ENCODE measurements around the gene TIPRL.

TIPRL gene

GRCh38 chr1:168210312-168210711, 31.6 kb downstream of the TIPRL start:
- H3K4me3 ChIP-seq (ENCODE audit: low read length in 2 of 2): no peak overlapping the region
- no peak overlapping the region for H2BK5ac ChIP-seq (ENCODE audit: low read length)
- peaks cover 4 to 7% of the 10 kb centered on the region in 2 donors for H3K9me3 ChIP-seq (replicated peaks in 1 of 2; ENCODE audit: control insufficient read depth in 2 of 2, insufficient read depth in 1 of 2, low read depth in 1 of 2, low read length in 2 of 2)
- no peak for DNase-seq (ENCODE audit: low spot score)
- H3K79me1 ChIP-seq (ENCODE audit: low read depth, low read length): no peaks in the 10 kb centered on the region
- no peak overlapping the region for H3K4ac ChIP-seq (ENCODE audit: low read length)
- no CpG with 5 or more reads among the region's 3 CpGs for WGBS, 2 donors (ENCODE audit: extremely low coverage in 2 of 2, insufficient read length in 2 of 2, insufficient replicate concordance in 1 of 2)
- H3K9ac ChIP-seq (ENCODE audit: low read depth, low read length, poor library complexity): no peak overlapping the region
- no peak overlapping the region for H3K4me2 ChIP-seq (ENCODE audit: insufficient read depth, low read length, poor library complexity, severe bottlenecking)
- H3K18ac ChIP-seq (ENCODE audit: low read length): no peak overlapping the region
- H3K14ac ChIP-seq (ENCODE audit: low read length): no peak overlapping the region
- H3K36me3 ChIP-seq (replicated peaks in 1 of 2; ENCODE audit: control insufficient read depth in 2 of 2, insufficient read depth in 2 of 2, low read length in 2 of 2): no peaks in the 10 kb centered on the region
- no peak overlapping the region for H2BK15ac ChIP-seq (ENCODE audit: low read length)
- H2AFZ ChIP-seq (ENCODE audit: low read length): no peak overlapping the region
- no peak overlapping the region for H3K27ac ChIP-seq (replicated peaks; ENCODE audit: low read length)
- H2AK5ac ChIP-seq (ENCODE audit: low read depth, low read length): no peak overlapping the region
- no peak overlapping the region for H4K91ac ChIP-seq (ENCODE audit: low read depth, low read length, poor library complexity)
- no peaks in the 10 kb centered on the region for H3K27me3 ChIP-seq (ENCODE audit: control insufficient read depth in 3 of 3, insufficient read depth in 3 of 3, low read depth in 1 of 3, low read length in 3 of 3)
- no peaks in the 10 kb centered on the region for H3K4me1 ChIP-seq (ENCODE audit: control insufficient read depth in 2 of 2, insufficient read depth in 1 of 2, low read depth in 1 of 2, low read length in 2 of 2)
- no peak overlapping the region for H3K23ac ChIP-seq (ENCODE audit: low read depth, low read length, poor library complexity)
- no peak overlapping the region for H4K8ac ChIP-seq (ENCODE audit: low read depth, low read length)
- no peak overlapping the region for H2BK120ac ChIP-seq (ENCODE audit: low read depth, low read length)
- no peak overlapping the region for H2BK12ac ChIP-seq (ENCODE audit: low read length)

GRCh38 chr1:168213349-168213748, 34.6 kb downstream of the TIPRL start:
- no peak overlapping the region for H2BK15ac ChIP-seq (ENCODE audit: low read length)
- H2BK12ac ChIP-seq (ENCODE audit: low read length): no peak overlapping the region
- H4K8ac ChIP-seq (ENCODE audit: low read depth, low read length): no peak overlapping the region
- DNase-seq (ENCODE audit: low spot score): no peak
- no peak overlapping the region for H3K4me2 ChIP-seq (ENCODE audit: insufficient read depth, low read length, poor library complexity, severe bottlenecking)
- peaks cover 0 to 4% of the 10 kb centered on the region in 2 donors for H3K9me3 ChIP-seq (replicated peaks in 1 of 2; ENCODE audit: control insufficient read depth in 2 of 2, insufficient read depth in 1 of 2, low read depth in 1 of 2, low read length in 2 of 2)
- no CpG with 5 or more reads among the region's 2 CpGs for WGBS, 2 donors (ENCODE audit: extremely low coverage in 2 of 2, insufficient read length in 2 of 2, insufficient replicate concordance in 1 of 2)
- H3K27ac ChIP-seq (replicated peaks; ENCODE audit: low read length): no peak overlapping the region
- no peaks in the 10 kb centered on the region for H3K27me3 ChIP-seq (ENCODE audit: control insufficient read depth in 3 of 3, insufficient read depth in 3 of 3, low read depth in 1 of 3, low read length in 3 of 3)
- no peak overlapping the region for H3K4ac ChIP-seq (ENCODE audit: low read length)
- no peaks in the 10 kb centered on the region for H3K36me3 ChIP-seq (replicated peaks in 1 of 2; ENCODE audit: control insufficient read depth in 2 of 2, insufficient read depth in 2 of 2, low read length in 2 of 2)
- no peaks in the 10 kb centered on the region for H3K79me1 ChIP-seq (ENCODE audit: low read depth, low read length)
- H3K4me1 ChIP-seq (ENCODE audit: control insufficient read depth in 2 of 2, insufficient read depth in 1 of 2, low read depth in 1 of 2, low read length in 2 of 2): no peaks in the 10 kb centered on the region
- H3K14ac ChIP-seq (ENCODE audit: low read length): no peak overlapping the region
- no peak overlapping the region for H2BK5ac ChIP-seq (ENCODE audit: low read length)
- H2AFZ ChIP-seq (ENCODE audit: low read length): no peak overlapping the region
- no peak overlapping the region for H2BK120ac ChIP-seq (ENCODE audit: low read depth, low read length)
- H4K91ac ChIP-seq (ENCODE audit: low read depth, low read length, poor library complexity): no peak overlapping the region
- H2AK5ac ChIP-seq (ENCODE audit: low read depth, low read length): no peak overlapping the region
- H3K23ac ChIP-seq (ENCODE audit: low read depth, low read length, poor library complexity): no peak overlapping the region
- H3K4me3 ChIP-seq (ENCODE audit: low read length in 2 of 2): no peak overlapping the region
- H3K9ac ChIP-seq (ENCODE audit: low read depth, low read length, poor library complexity): no peak overlapping the region
- no peak overlapping the region for H3K18ac ChIP-seq (ENCODE audit: low read length)

GRCh38 chr1:168216171-168216570, 37.4 kb downstream of the TIPRL start:
- Histone ChIP-seq H3K4me1 (ENCODE audit: control insufficient read depth in 2 of 2, insufficient read depth in 1 of 2, low read depth in 1 of 2, low read length in 2 of 2) (no peaks in the 10 kb centered on the region), H4K8ac (ENCODE audit: low read depth, low read length) (no peak overlapping the region), H2BK5ac (ENCODE audit: low read length) (no peak overlapping the region), H2BK12ac (ENCODE audit: low read length) (no peak overlapping the region), H3K4ac (ENCODE audit: low read length) (no peak overlapping the region), H3K36me3 (replicated peaks in 1 of 2; ENCODE audit: control insufficient read depth in 2 of 2, insufficient read depth in 2 of 2, low read length in 2 of 2) (no peaks in the 10 kb centered on the region), H2BK120ac (ENCODE audit: low read depth, low read length) (no peak overlapping the region), H3K18ac (ENCODE audit: low read length) (no peak overlapping the region), H3K4me3 (ENCODE audit: low read length in 2 of 2) (no peak overlapping the region), H3K27me3 (ENCODE audit: control insufficient read depth in 3 of 3, insufficient read depth in 3 of 3, low read depth in 1 of 3, low read length in 3 of 3) (no peaks in the 10 kb centered on the region), H3K9me3 (replicated peaks in 1 of 2; ENCODE audit: control insufficient read depth in 2 of 2, insufficient read depth in 1 of 2, low read depth in 1 of 2, low read length in 2 of 2) (peaks cover 0 to 3% of the 10 kb centered on the region in 2 donors), H2BK15ac (ENCODE audit: low read length) (no peak overlapping the region), H3K23ac (ENCODE audit: low read depth, low read length, poor library complexity) (no peak overlapping the region), H3K4me2 (ENCODE audit: insufficient read depth, low read length, poor library complexity, severe bottlenecking) (no peak overlapping the region), H3K14ac (ENCODE audit: low read length) (no peak overlapping the region), H3K27ac (replicated peaks; ENCODE audit: low read length) (no peak overlapping the region), H2AFZ (ENCODE audit: low read length) (no peak overlapping the region), H2AK5ac (ENCODE audit: low read depth, low read length) (no peak overlapping the region), H4K91ac (ENCODE audit: low read depth, low read length, poor library complexity) (no peak overlapping the region), H3K9ac (ENCODE audit: low read depth, low read length, poor library complexity) (no peak overlapping the region), H3K79me1 (ENCODE audit: low read depth, low read length) (no peaks in the 10 kb centered on the region)
- no CpG with 5 or more reads among the region's 4 CpGs for WGBS, 2 donors (ENCODE audit: extremely low coverage in 2 of 2, insufficient read length in 2 of 2, insufficient replicate concordance in 1 of 2)
- no peak for DNase-seq (ENCODE audit: low spot score)

- Histone ChIP-seq H3K9me3 (replicated peaks in 1 of 2; ENCODE audit: control insufficient read depth in 2 of 2, insufficient read depth in 1 of 2, low read depth in 1 of 2, low read length in 2 of 2) (peaks cover 0 to 3% of the 10 kb centered on the region in 2 donors), H3K23ac (ENCODE audit: low read depth, low read length, poor library complexity) (no peak overlapping the region), H4K91ac (ENCODE audit: low read depth, low read length, poor library complexity) (no peak overlapping the region), H3K4me2 (ENCODE audit: insufficient read depth, low read length, poor library complexity, severe bottlenecking) (no peak overlapping the region), H3K14ac (ENCODE audit: low read length) (no peak overlapping the region), H2AK5ac (ENCODE audit: low read depth, low read length) (no peak overlapping the region), H2BK120ac (ENCODE audit: low read depth, low read length) (no peak overlapping the region), H2BK12ac (ENCODE audit: low read length) (no peak overlapping the region), H3K4me3 (ENCODE audit: low read length in 2 of 2) (no peak overlapping the region), H3K79me1 (ENCODE audit: low read depth, low read length) (no peaks in the 10 kb centered on the region), H3K9ac (ENCODE audit: low read depth, low read length, poor library complexity) (no peak overlapping the region), H3K18ac (ENCODE audit: low read length) (no peak overlapping the region), H2AFZ (ENCODE audit: low read length) (no peak overlapping the region), H2BK5ac (ENCODE audit: low read length) (no peak overlapping the region), H3K27ac (replicated peaks; ENCODE audit: low read length) (no peak overlapping the region), H4K8ac (ENCODE audit: low read depth, low read length) (no peak overlapping the region), H2BK15ac (ENCODE audit: low read length) (no peak overlapping the region), H3K4ac (ENCODE audit: low read length) (no peak overlapping the region), H3K27me3 (ENCODE audit: control insufficient read depth in 3 of 3, insufficient read depth in 3 of 3, low read depth in 1 of 3, low read length in 3 of 3) (no peaks in the 10 kb centered on the region), H3K4me1 (ENCODE audit: control insufficient read depth in 2 of 2, insufficient read depth in 1 of 2, low read depth in 1 of 2, low read length in 2 of 2) (no peaks in the 10 kb centered on the region), H3K36me3 (replicated peaks in 1 of 2; ENCODE audit: control insufficient read depth in 2 of 2, insufficient read depth in 2 of 2, low read length in 2 of 2) (no peaks in the 10 kb centered on the region)
- DNase-seq (ENCODE audit: low spot score): no peak
- WGBS, 2 donors (ENCODE audit: extremely low coverage in 2 of 2, insufficient read length in 2 of 2, insufficient replicate concordance in 1 of 2): no CpG with 5 or more reads among the region's 4 CpGs
These were observed 38.9 kb downstream of the TIPRL start for GRCh38 chr1:168217664-168218063.

Measured in neuronal stem cell (in vitro differentiated cells).